ENCODE results near the gene CD47. TPM values are rescaled to one million over a fixed set of nuclear protein-coding genes. Genes with fewer than 3 reads are reported as not detected.

CD47 gene
- total and polyA plus RNA-seq, 10 of the 15 experiments (the other 5 are each of a cell fraction or from before 2014, with no cell fraction given): 22.9 to 175 (median 81.1) TPM

GRCh38 chr3:108102420-108103039 lies 11.7 kb upstream of the CD47 start:
- H2AFZ ChIP-seq (ENCODE audit: control insufficient read depth, low read depth, low read length): no peak overlapping the region; the same call in 1 of the 2 replicates
- intact Hi-C loops (cut with micrococcal nuclease; ENCODE audit: unreplicated experiment): no loop called here
- H3K27me3 ChIP-seq (replicated peaks in 1 of 2; ENCODE audit: control insufficient read depth in 2 of 2, insufficient read depth in 2 of 2, low read length in 1 of 2): no peaks in the 10 kb centered on the region
- peak overlapping the region; percentile 37; the same call in 1 of the 2 replicates for H3K4me3 ChIP-seq
- H3K4me1 ChIP-seq (ENCODE audit: control insufficient read depth, insufficient read depth, low read length): peaks cover 36% of the 10 kb centered on the region
- 50% methylated on average over 8 of the region's 8 CpGs for WGBS (ENCODE audit: insufficient coverage, insufficient replicate concordance, low lambda C conversion rate, missing lambda C conversion rate)
- H3K36me3 ChIP-seq (ENCODE audit: control insufficient read depth in 2 of 2, insufficient read depth in 2 of 2, low read length in 1 of 2): no peaks in the 10 kb centered on the region
- SMC1A ChIA-PET (ENCODE audit: uncharacterized antibody, unreplicated experiment): interaction anchor here (3.3 to 3.9 kb wide), 3 partner anchors 14 to 25 kb away, joined by 23 to 34 read pairs (median 26); no protein-coding TSS in a partner anchor
- POLR2A ChIA-PET: interaction anchor here (1.1 to 3.7 kb wide), 2 partner anchors 10 to 23 kb away, joined by 3 to 25 read pairs; no protein-coding TSS in a partner anchor
- RAD21 ChIA-PET (ENCODE audit: unreplicated experiment): interaction anchor here (0.9 to 4.2 kb wide), 4 partner anchors 10 to 50 kb away, joined by 3 to 36 read pairs (median 4); no protein-coding TSS in a partner anchor
- H3K9ac ChIP-seq (ENCODE audit: control insufficient read depth, insufficient read depth, low read length): no peak overlapping the region; the same call in 1 of the 2 replicates
- H3K27ac ChIP-seq (ENCODE audit: control insufficient read depth, insufficient read depth): peak overlapping the region; percentile 71
- CTCF ChIA-PET: interaction anchor here (1.8 kb wide), 1 partner anchor 10 kb away, joined by 7 read pairs; no protein-coding TSS in a partner anchor
- no peaks in the 10 kb centered on the region for H3K9me3 ChIP-seq (replicated peaks; ENCODE audit: control insufficient read depth, insufficient read depth, low read length)
- ATAC-seq (peak; percentile 16; the same call in 2 of the 3 replicates), FAIRE-seq (no peak), DNase-seq (ENCODE audit: low read depth, low spot score) (no peak)
- no peaks in the 10 kb centered on the region for H4K20me1 ChIP-seq (ENCODE audit: control insufficient read depth, insufficient read depth)
- no peaks in the 10 kb centered on the region; the same call in 1 of the 2 replicates for H3K79me2 ChIP-seq (ENCODE audit: control insufficient read depth, insufficient read depth, low read length)
- BruUV-seq (replicated peaks): no TSS peak
- peak overlapping the region; percentile 92 for H3K4me2 ChIP-seq (ENCODE audit: control insufficient read depth, insufficient read depth)
- in situ Hi-C loops (cut with MboI): no loop called here
- no peak for TF ChIP-seq MXI1 (IDR thresholded peaks at IDR 0.05; ENCODE audit: low read depth, low read length)
- TF ChIP-seq, protein P1, sequence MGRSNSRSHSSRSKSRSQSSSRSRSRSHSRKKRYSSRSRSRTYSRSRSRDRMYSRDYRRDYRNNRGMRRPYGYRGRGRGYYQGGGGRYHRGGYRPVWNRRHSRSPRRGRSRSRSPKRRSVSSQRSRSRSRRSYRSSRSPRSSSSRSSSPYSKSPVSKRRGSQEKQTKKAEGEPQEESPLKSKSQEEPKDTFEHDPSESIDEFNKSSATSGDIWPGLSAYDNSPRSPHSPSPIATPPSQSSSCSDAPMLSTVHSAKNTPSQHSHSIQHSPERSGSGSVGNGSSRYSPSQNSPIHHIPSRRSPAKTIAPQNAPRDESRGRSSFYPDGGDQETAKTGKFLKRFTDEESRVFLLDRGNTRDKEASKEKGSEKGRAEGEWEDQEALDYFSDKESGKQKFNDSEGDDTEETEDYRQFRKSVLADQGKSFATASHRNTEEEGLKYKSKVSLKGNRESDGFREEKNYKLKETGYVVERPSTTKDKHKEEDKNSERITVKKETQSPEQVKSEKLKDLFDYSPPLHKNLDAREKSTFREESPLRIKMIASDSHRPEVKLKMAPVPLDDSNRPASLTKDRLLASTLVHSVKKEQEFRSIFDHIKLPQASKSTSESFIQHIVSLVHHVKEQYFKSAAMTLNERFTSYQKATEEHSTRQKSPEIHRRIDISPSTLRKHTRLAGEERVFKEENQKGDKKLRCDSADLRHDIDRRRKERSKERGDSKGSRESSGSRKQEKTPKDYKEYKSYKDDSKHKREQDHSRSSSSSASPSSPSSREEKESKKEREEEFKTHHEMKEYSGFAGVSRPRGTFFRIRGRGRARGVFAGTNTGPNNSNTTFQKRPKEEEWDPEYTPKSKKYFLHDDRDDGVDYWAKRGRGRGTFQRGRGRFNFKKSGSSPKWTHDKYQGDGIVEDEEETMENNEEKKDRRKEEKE (IDR thresholded peaks at IDR 0.05): no peak
- peak; percentile 36; the same call in 1 of the 2 replicates for TF ChIP-seq CREM (IDR thresholded peaks at IDR 0.05; ENCODE audit: low read depth)
- TF ChIP-seq SMC3 (IDR thresholded peaks at IDR 0.05; ENCODE audit: borderline replicate concordance, low read length): no peak
- no peak for TF ChIP-seq SKIL (IDR thresholded peaks at IDR 0.05; ENCODE audit: low read depth, poor library complexity, severe bottlenecking)
- TF ChIP-seq RELA (IDR thresholded peaks at IDR 0.05; ENCODE audit: borderline replicate concordance, partially characterized antibody): no peak
- TF ChIP-seq RCOR1 (conservative IDR thresholded peaks at IDR 0.05; ENCODE audit: low read depth, low read length): no peak
- no peak for TF ChIP-seq IRF5 (IDR thresholded peaks at IDR 0.05; ENCODE audit: borderline replicate concordance)
- TF ChIP-seq POLR2AphosphoS2 (IDR thresholded peaks at IDR 0.05; ENCODE audit: low read depth, low read length): no peak
- no peak for TF ChIP-seq KLF5 (IDR thresholded peaks at IDR 0.05; ENCODE audit: partially characterized antibody)
- TF ChIP-seq BACH1 (IDR thresholded peaks at IDR 0.05; ENCODE audit: borderline replicate concordance): no peak
- no peak for TF ChIP-seq GATAD2B (conservative IDR thresholded peaks at IDR 0.05; ENCODE audit: low read depth)
- TF ChIP-seq ETV6 (conservative IDR thresholded peaks at IDR 0.05 in 1 of 2, IDR thresholded peaks at IDR 0.05 in 1 of 2; ENCODE audit: borderline replicate concordance in 1 of 2, low read depth in 1 of 2): peak in 1 of 2 experiments; percentile 16; a peak in 1 of 4 replicates
- no peak for TF ChIP-seq TCF7 (IDR thresholded peaks at IDR 0.05; ENCODE audit: borderline replicate concordance)
- TF ChIP-seq ZNF622 (IDR thresholded peaks at IDR 0.05): no peak
- TF ChIP-seq TARDBP (IDR thresholded peaks at IDR 0.05; ENCODE audit: borderline replicate concordance): no peak
